Liver (tissue), 9 donors: ENCODE measurements around the gene LACC1. TPM values are rescaled to one million over a fixed set of nuclear protein-coding genes. Genes with fewer than 3 reads are reported as not detected.
A peak's percentile ranks its signal among the peaks of the same experiment; 100 is the strongest.

Source experiments
- DNase-seq: peaks from one replicate; pipeline ENCODE4 v3.0.0-alpha.2; 2017; ENCODE audit warnings: low spot score
- H3K27ac ChIP-seq, 2 donors: one replicate each; pipeline ENCODE4 v1.7.0; 2013; ENCODE audit warnings: inconsistent platforms in 2 of 2, low read length in 2 of 2, control low read depth in 1 of 2, low read depth in 1 of 2, mild to moderate bottlenecking in 1 of 2
- H3K27me3 ChIP-seq, 4 donors: one replicate each; pipeline versions ENCODE4 v1.6.1 to v1.7.0; 2013; ENCODE audit warnings: low read length in 3 of 4, inconsistent platforms in 1 of 4, mild to moderate bottlenecking in 1 of 4, moderate library complexity in 1 of 4; ENCODE audit not compliant: control insufficient read depth in 4 of 4, insufficient read depth in 4 of 4
- H3K36me3 ChIP-seq, 4 donors: one replicate each; pipeline versions ENCODE4 v1.6.1 to v1.7.0; 2013; ENCODE audit warnings: low read length in 3 of 4, mild to moderate bottlenecking in 3 of 4, low read depth in 1 of 4, moderate library complexity in 1 of 4; ENCODE audit not compliant: control insufficient read depth in 4 of 4, insufficient read depth in 3 of 4
- H3K4me1 ChIP-seq, 4 donors: one replicate each; pipeline versions ENCODE4 v1.6.1 to v1.7.0; 2013; ENCODE audit warnings: low read length in 3 of 4, mild to moderate bottlenecking in 3 of 4, moderate library complexity in 1 of 4; ENCODE audit not compliant: control insufficient read depth in 4 of 4, insufficient read depth in 4 of 4
- H3K4me3 ChIP-seq, 3 donors: one replicate each; pipeline versions ENCODE4 v1.6.1 to v1.7.0; 2013; ENCODE audit warnings: low read length in 3 of 3, control low read depth in 1 of 3, low read depth in 1 of 3, mild to moderate bottlenecking in 1 of 3
- H3K9ac ChIP-seq, 2 donors: one replicate each; pipeline ENCODE4 v1.7.0; 2013; ENCODE audit warnings: low read length in 2 of 2, mild to moderate bottlenecking in 2 of 2, moderate library complexity in 2 of 2, control low read depth in 1 of 2, low read depth in 1 of 2
- H3K9me3 ChIP-seq, 4 donors: one replicate each; pipeline versions ENCODE4 v1.6.1 to v1.7.0; 2013; ENCODE audit warnings: low read length in 3 of 4; ENCODE audit not compliant: control insufficient read depth in 4 of 4
- EGR1 ChIP-seq, 2 donors: IDR thresholded peaks; 2 replicates each; pipeline ENCODE4 v1.6.1; 2016 to 2018; ENCODE audit warnings: antibody characterized with exemption in 2 of 2, low read depth in 2 of 2
- FOXA1 ChIP-seq: IDR thresholded peaks from 2 replicates; pipeline ENCODE4 v1.6.1; 2016; ENCODE audit warnings: antibody characterized with exemption
- FOXA2 ChIP-seq: IDR thresholded peaks from 2 replicates; pipeline ENCODE4 v1.6.1; 2016; ENCODE audit warnings: antibody characterized with exemption
- GABPA ChIP-seq, 2 donors: IDR thresholded peaks in 1 of 2; conservative IDR thresholded peaks in 1 of 2; 2 replicates each; pipeline ENCODE4 v1.6.1; 2016; ENCODE audit warnings: antibody characterized with exemption in 2 of 2, mild to moderate bottlenecking in 1 of 2, moderate library complexity in 1 of 2
- HNF4A ChIP-seq, 2 donors: conservative IDR thresholded peaks; 2 replicates each; pipeline ENCODE4 v1.6.1; 2016; ENCODE audit warnings: antibody characterized with exemption in 2 of 2, mild to moderate bottlenecking in 2 of 2
- HNF4G ChIP-seq: IDR thresholded peaks from 2 replicates; pipeline ENCODE4 v1.6.1; 2016; ENCODE audit warnings: antibody characterized with exemption
- NR2F2 ChIP-seq: IDR thresholded peaks from 2 replicates; pipeline ENCODE4 v1.6.1; 2016; ENCODE audit warnings: antibody characterized with exemption
- RAD21 ChIP-seq, 2 donors: IDR thresholded peaks; 2 replicates each; pipeline ENCODE4 v1.6.1; 2016; ENCODE audit warnings: antibody characterized with exemption in 2 of 2, mild to moderate bottlenecking in 2 of 2
- RXRA ChIP-seq, 2 donors: IDR thresholded peaks; 2 replicates each; pipeline ENCODE4 v1.6.1; 2017 to 2018; ENCODE audit warnings: antibody characterized with exemption in 2 of 2, mild to moderate bottlenecking in 1 of 2
- SP1 ChIP-seq: IDR thresholded peaks from 2 replicates; pipeline ENCODE4 v1.6.1; 2018; ENCODE audit warnings: antibody characterized with exemption, mild to moderate bottlenecking
- TAF1 ChIP-seq: conservative IDR thresholded peaks from 2 replicates; pipeline ENCODE4 v1.6.1; 2016; ENCODE audit warnings: antibody characterized with exemption, mild to moderate bottlenecking
- YY1 ChIP-seq: IDR thresholded peaks from 2 replicates; pipeline ENCODE4 v1.6.1; 2016; ENCODE audit warnings: antibody characterized with exemption, mild to moderate bottlenecking
- WGBS: extraction: QIAGEN DNeasy Blood & Tissue Kit; methylation state at CpG from one replicate; pipeline ENCODE4 v1.1.7; 2013; 5-methylcytosine and 5-hydroxymethylcytosine counted together
- polyA plus RNA-seq, 2 donors: library from polyadenylated mRNA; stranded (reverse) in 1 of 2; unstranded in 1 of 2; fragments of 200-250 nt in 1 of 2; fragments of >200 nt in 1 of 2; fragmentation: Nextera tagmentation in 1 of 2; extraction: Ambion mirVana in 1 of 2; gene quantifications; one replicate each; pipeline versions ENCODE4 v1.2.1 to v1.2.3, GENCODE V29; 2013 to 2015
- total RNA-seq, 2 donors: library from RNA; depleted of rRNA; stranded (reverse); fragments of >200 nt; gene quantifications; one replicate each; pipeline ENCODE4 v1.2.3, GENCODE V29; 2014
- TF ChIP-seq, protein P1 (sequence below): fragments of 150-350 bp; IDR thresholded peaks from 2 replicates; pipeline ENCODE4 v1.5.1; 2017; ENCODE audit warnings: improper control_type of control experiment, low read depth, low read length; ENCODE audit not compliant: missing input control
- TF ChIP-seq, protein P2 (sequence below): IDR thresholded peaks from 2 replicates; pipeline ENCODE4 v1.6.1; 2016; ENCODE audit warnings: antibody characterized with exemption, mild to moderate bottlenecking
- TF ChIP-seq, protein P3 (sequence below): IDR thresholded peaks from 2 replicates; pipeline ENCODE4 v1.6.1; 2016; ENCODE audit warnings: antibody characterized with exemption
- TF ChIP-seq, protein P4 (sequence below): IDR thresholded peaks from 2 replicates; pipeline ENCODE4 v1.6.1; 2016; ENCODE audit warnings: antibody characterized with exemption
- donor health status: healthy.
- donor health status: healthy.
- donor health status: healthy.
- donor health status: healthy.
- donor health status: healthy.

LACC1 gene
- total and polyA plus RNA-seq, 4 donors, result 2.2 to 4.4 (median 2.5) TPM

DNA sequence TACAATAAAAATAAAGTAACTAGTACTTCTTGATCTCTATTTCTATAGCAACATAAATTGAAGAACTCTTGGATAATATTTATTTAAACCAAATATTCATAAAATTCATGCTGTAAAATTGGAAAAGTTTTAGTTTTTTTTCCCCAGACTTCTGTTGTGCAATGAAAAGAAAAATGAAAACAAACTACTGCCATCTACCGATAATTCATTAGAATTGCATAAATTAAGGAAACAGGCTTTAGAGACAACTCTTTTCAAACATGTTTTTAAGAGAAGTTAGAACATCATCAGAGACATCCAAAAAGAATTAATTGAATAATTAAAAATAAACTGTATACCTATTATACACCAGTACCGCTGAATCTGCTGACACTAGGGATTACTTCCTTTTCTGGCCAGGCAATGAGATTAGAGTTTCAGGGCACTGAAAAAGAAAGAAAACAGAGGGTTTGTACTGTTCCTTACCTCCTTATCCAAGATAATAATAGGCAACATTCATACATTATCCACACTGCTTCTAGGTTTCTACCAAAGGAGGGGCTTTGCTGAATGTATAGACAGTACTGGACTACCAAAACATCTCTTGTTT lies 5.1 kb upstream of the LACC1 start:
- Histone ChIP-seq H3K27ac (no peak overlapping the region), H3K9me3 (no peaks in the 10 kb centered on the region), H3K4me1 (peaks cover 2 to 13% (median 6%) of the 10 kb centered on the region in 4 donors), H3K4me3 (no peak overlapping the region), H3K36me3 (peaks cover 3 to 11% (median 3%) of the 10 kb centered on the region in 4 donors), H3K27me3 (no peaks in the 10 kb centered on the region), H3K9ac (no peak overlapping the region)
- TF ChIP-seq RAD21 (IDR thresholded peaks at IDR 0.05) (peak; percentile 74), EGR1 (IDR thresholded peaks at IDR 0.05; ENCODE audit: low read depth in 2 of 2) (no peak)
- TF ChIP-seq, protein P1, sequence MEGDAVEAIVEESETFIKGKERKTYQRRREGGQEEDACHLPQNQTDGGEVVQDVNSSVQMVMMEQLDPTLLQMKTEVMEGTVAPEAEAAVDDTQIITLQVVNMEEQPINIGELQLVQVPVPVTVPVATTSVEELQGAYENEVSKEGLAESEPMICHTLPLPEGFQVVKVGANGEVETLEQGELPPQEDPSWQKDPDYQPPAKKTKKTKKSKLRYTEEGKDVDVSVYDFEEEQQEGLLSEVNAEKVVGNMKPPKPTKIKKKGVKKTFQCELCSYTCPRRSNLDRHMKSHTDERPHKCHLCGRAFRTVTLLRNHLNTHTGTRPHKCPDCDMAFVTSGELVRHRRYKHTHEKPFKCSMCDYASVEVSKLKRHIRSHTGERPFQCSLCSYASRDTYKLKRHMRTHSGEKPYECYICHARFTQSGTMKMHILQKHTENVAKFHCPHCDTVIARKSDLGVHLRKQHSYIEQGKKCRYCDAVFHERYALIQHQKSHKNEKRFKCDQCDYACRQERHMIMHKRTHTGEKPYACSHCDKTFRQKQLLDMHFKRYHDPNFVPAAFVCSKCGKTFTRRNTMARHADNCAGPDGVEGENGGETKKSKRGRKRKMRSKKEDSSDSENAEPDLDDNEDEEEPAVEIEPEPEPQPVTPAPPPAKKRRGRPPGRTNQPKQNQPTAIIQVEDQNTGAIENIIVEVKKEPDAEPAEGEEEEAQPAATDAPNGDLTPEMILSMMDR, result peak; percentile 52
- TF ChIP-seq, protein P2, sequence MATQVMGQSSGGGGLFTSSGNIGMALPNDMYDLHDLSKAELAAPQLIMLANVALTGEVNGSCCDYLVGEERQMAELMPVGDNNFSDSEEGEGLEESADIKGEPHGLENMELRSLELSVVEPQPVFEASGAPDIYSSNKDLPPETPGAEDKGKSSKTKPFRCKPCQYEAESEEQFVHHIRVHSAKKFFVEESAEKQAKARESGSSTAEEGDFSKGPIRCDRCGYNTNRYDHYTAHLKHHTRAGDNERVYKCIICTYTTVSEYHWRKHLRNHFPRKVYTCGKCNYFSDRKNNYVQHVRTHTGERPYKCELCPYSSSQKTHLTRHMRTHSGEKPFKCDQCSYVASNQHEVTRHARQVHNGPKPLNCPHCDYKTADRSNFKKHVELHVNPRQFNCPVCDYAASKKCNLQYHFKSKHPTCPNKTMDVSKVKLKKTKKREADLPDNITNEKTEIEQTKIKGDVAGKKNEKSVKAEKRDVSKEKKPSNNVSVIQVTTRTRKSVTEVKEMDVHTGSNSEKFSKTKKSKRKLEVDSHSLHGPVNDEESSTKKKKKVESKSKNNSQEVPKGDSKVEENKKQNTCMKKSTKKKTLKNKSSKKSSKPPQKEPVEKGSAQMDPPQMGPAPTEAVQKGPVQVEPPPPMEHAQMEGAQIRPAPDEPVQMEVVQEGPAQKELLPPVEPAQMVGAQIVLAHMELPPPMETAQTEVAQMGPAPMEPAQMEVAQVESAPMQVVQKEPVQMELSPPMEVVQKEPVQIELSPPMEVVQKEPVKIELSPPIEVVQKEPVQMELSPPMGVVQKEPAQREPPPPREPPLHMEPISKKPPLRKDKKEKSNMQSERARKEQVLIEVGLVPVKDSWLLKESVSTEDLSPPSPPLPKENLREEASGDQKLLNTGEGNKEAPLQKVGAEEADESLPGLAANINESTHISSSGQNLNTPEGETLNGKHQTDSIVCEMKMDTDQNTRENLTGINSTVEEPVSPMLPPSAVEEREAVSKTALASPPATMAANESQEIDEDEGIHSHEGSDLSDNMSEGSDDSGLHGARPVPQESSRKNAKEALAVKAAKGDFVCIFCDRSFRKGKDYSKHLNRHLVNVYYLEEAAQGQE, result no peak
- no peak for DNase-seq
- 9% methylated on average over 2 of the region's 2 CpGs for WGBS

DNA sequence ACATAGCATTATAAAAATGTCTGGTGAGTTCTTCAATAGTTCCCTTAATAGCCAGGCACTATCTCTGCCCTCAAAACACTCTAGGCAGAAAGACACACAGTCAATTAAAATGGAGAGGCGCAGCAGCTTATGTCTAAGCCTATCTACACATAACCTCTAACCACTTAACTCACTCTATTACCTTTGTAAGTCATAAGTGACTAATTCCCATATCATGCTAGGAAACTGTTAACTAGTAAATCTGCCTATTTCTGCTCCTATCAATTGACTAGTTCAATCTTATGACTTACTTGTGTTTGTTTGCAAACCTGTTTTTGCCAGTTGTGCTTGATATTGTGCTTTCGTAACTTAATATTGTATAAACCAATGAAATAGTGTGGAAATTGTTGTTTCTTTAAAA lies 3.3 kb upstream of the LACC1 start:
- no peak overlapping the region for H3K27ac ChIP-seq
- TF ChIP-seq HNF4A (conservative IDR thresholded peaks at IDR 0.05), result no peak
- TF ChIP-seq SP1, result no peak
- no peak for TF ChIP-seq GABPA (IDR thresholded peaks at IDR 0.05 in 1 of 2, conservative IDR thresholded peaks at IDR 0.05 in 1 of 2)
- TF ChIP-seq, protein P3, sequence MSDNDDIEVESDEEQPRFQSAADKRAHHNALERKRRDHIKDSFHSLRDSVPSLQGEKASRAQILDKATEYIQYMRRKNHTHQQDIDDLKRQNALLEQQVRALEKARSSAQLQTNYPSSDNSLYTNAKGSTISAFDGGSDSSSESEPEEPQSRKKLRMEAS, result no peak
- no peak for TF ChIP-seq HNF4G
- no peak for TF ChIP-seq RXRA (IDR thresholded peaks at IDR 0.05)
- no peak for TF ChIP-seq FOXA2
- no peak for TF ChIP-seq NR2F2
- TF ChIP-seq, protein P4, sequence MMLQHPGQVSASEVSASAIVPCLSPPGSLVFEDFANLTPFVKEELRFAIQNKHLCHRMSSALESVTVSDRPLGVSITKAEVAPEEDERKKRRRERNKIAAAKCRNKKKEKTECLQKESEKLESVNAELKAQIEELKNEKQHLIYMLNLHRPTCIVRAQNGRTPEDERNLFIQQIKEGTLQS, result no peak
- TF ChIP-seq YY1, result no peak
- TF ChIP-seq TAF1, result no peak
- TF ChIP-seq, protein P1, result no peak
- TF ChIP-seq EGR1 (IDR thresholded peaks at IDR 0.05; ENCODE audit: low read depth in 2 of 2), result no peak
- TF ChIP-seq FOXA1, result no peak
- TF ChIP-seq RAD21 (IDR thresholded peaks at IDR 0.05), result no peak
- 99% methylated on average over 2 of the region's 2 CpGs for WGBS
- no peak overlapping the region for H3K9ac ChIP-seq
- H3K27me3 ChIP-seq, result no peaks in the 10 kb centered on the region
- H3K4me1 ChIP-seq, result peaks cover 4 to 20% (median 8%) of the 10 kb centered on the region in 4 donors
- H3K4me3 ChIP-seq, result no peak overlapping the region
- DNase-seq, result no peak
- peaks cover 0 to 3% (median 2%) of the 10 kb centered on the region in 4 donors for H3K36me3 ChIP-seq
- no peaks in the 10 kb centered on the region for H3K9me3 ChIP-seq
